IMR-90 (cell line): ENCODE data around the gene BAIAP2. TPM values are rescaled to one million over a fixed set of nuclear protein-coding genes. Genes with fewer than 3 reads are reported as not detected.

ENCODE experiments used
- ATAC-seq: fragments of 200-7000 bp; cut with Tn5 transposase; 2 replicates; pipeline ENCODE4 v1.9.1; 2020; ENCODE audit warnings: low read depth, mild to moderate bottlenecking, moderate library complexity
- BruUV-seq: library from RNA; stranded (reverse); fragments of 400-500 nt; replicated peaks from 2 replicates; lab custom pipeline; 2021; lab: Mats Ljungman, UMichigan
- CTCF ChIA-PET: fragments of 300-600 bp; formaldehyde crosslinking; extraction: SDS; loops from one replicate; lab custom pipeline; 2021; ENCODE audit warnings: antibody characterized with exemption; lab: Yijun Ruan, JAX
- POLR2A ChIA-PET: fragments of 300-600 bp; sonication (Branson Sonifier 250); formaldehyde crosslinking; loops from one replicate; lab custom pipeline; 2022; ENCODE audit warnings: antibody characterized with exemption; ENCODE audit not compliant: unreplicated experiment; lab: Charles Lee
- DNase-seq: peaks from one replicate; pipeline ENCODE4 v3.0.0; 2013
- H2AFZ ChIP-seq: replicated peaks from 2 replicates; pipeline ENCODE3; 2013; ENCODE audit warnings: low read length, mild to moderate bottlenecking; ENCODE audit not compliant: poor library complexity
- H2AK5ac ChIP-seq: 2 replicates; pipeline ENCODE4 v1.6.1; 2013; ENCODE audit warnings: low read depth, low read length, inconsistent platforms
- H2AK9ac ChIP-seq: replicated peaks from 2 replicates; pipeline ENCODE3; 2013; ENCODE audit warnings: mild to moderate bottlenecking, low read depth, low read length, moderate library complexity; ENCODE audit not compliant: poor library complexity
- H2BK120ac ChIP-seq: 2 replicates; pipeline ENCODE4 v1.6.1; 2013; ENCODE audit warnings: low read depth, low read length, inconsistent platforms
- H2BK15ac ChIP-seq: 3 replicates; pipeline ENCODE4 v1.6.1; 2013; ENCODE audit warnings: low read depth, low read length, inconsistent platforms
- H2BK20ac ChIP-seq: 2 replicates; pipeline ENCODE4 v1.6.1; 2013; ENCODE audit warnings: low read depth, mild to moderate bottlenecking, inconsistent platforms, low read length, moderate library complexity
- H2BK5ac ChIP-seq: 2 replicates; pipeline ENCODE4 v1.6.1; 2013; ENCODE audit warnings: mild to moderate bottlenecking, low read depth, low read length, inconsistent platforms; ENCODE audit not compliant: poor library complexity, severe bottlenecking
- H3K14ac ChIP-seq: replicated peaks from 2 replicates; pipeline ENCODE4 v1.6.1; 2013; ENCODE audit warnings: low read depth, low read length, inconsistent platforms
- H3K18ac ChIP-seq: 2 replicates; pipeline ENCODE4 v1.6.1; 2013; ENCODE audit warnings: low read depth, low read length, control low read depth
- H3K23ac ChIP-seq: 2 replicates; pipeline ENCODE4 v1.6.1; 2013; ENCODE audit warnings: low read depth, low read length, inconsistent platforms
- H3K27ac ChIP-seq: 2 replicates; pipeline ENCODE4 v1.5.1; 2013; ENCODE audit warnings: mild to moderate bottlenecking, control low read depth, low read length; ENCODE audit not compliant: insufficient read depth
- H3K27me3 ChIP-seq: 2 replicates; pipeline ENCODE4 v1.6.1; 2013; ENCODE audit warnings: low read length; ENCODE audit not compliant: control insufficient read depth, insufficient read depth
- H3K36me3 ChIP-seq: 2 replicates; pipeline ENCODE4 v1.6.1; 2013; ENCODE audit warnings: low read length, mixed read lengths; ENCODE audit not compliant: control insufficient read depth, insufficient read depth
- H3K4ac ChIP-seq: 2 replicates; pipeline ENCODE4 v1.6.1; 2013; ENCODE audit warnings: low read depth, low read length, inconsistent platforms
- H3K4me1 ChIP-seq: 2 replicates; pipeline ENCODE4 v1.6.1; 2013; ENCODE audit warnings: low read length, mixed read lengths; ENCODE audit not compliant: control insufficient read depth, insufficient read depth
- H3K4me2 ChIP-seq: 2 replicates; pipeline ENCODE4 v1.6.1; 2013; ENCODE audit warnings: low read depth, mild to moderate bottlenecking, control low read depth, low read length, moderate library complexity
- H3K4me3 ChIP-seq: 2 replicates; pipeline ENCODE4 v1.5.1; 2013; ENCODE audit warnings: low read depth, mild to moderate bottlenecking, control low read depth, low read length, moderate library complexity; ENCODE audit not compliant: insufficient read depth
- H3K56ac ChIP-seq: 2 replicates; pipeline ENCODE4 v1.6.1; 2013; ENCODE audit warnings: low read length, inconsistent platforms; ENCODE audit not compliant: insufficient read depth; ENCODE audit errors: extremely low read depth
- H3K79me1 ChIP-seq, 2 experiments: 2 replicates each; pipeline ENCODE4 v1.6.1; 2013; ENCODE audit warnings: low read length in 2 of 2, inconsistent platforms in 1 of 2, low read depth in 1 of 2
- H3K9ac ChIP-seq: 2 replicates; pipeline ENCODE4 v1.6.1; 2013; ENCODE audit warnings: low read depth, low read length, control low read depth
- H3K9me1 ChIP-seq: 2 replicates; pipeline ENCODE4 v1.6.1; 2013; ENCODE audit warnings: low read length, inconsistent platforms; ENCODE audit not compliant: insufficient read depth
- H3K9me3 ChIP-seq: 2 replicates; pipeline ENCODE4 v1.6.1; 2013; ENCODE audit warnings: low read length; ENCODE audit not compliant: control insufficient read depth, insufficient read depth
- H4K20me1 ChIP-seq: 2 replicates; pipeline ENCODE4 v1.6.1; 2013; ENCODE audit warnings: low read length, inconsistent platforms; ENCODE audit not compliant: insufficient read depth
- H4K5ac ChIP-seq: 2 replicates; pipeline ENCODE4 v1.6.1; 2013; ENCODE audit warnings: mild to moderate bottlenecking, low read depth, low read length, control low read depth
- H4K8ac ChIP-seq, 2 experiments: 2 replicates each; pipeline ENCODE4 v1.6.1; 2013; ENCODE audit warnings: low read depth in 2 of 2, low read length in 2 of 2, control low read depth in 1 of 2, inconsistent platforms in 1 of 2
- H4K91ac ChIP-seq: 2 replicates; pipeline ENCODE4 v1.6.1; 2013; ENCODE audit warnings: low read depth, low read length, inconsistent platforms; ENCODE audit not compliant: insufficient read depth
- CTCF ChIP-seq: conservative IDR thresholded peaks from 2 replicates; pipeline ENCODE4 v1.5.1; 2012; ENCODE audit warnings: mild to moderate bottlenecking, low read depth, low read length, improper control_type of control experiment
- ELK1 ChIP-seq: fragments of 150-350 bp; IDR thresholded peaks from 2 replicates; pipeline ENCODE4 v1.6.1; 2016; ENCODE audit warnings: low read depth, mild to moderate bottlenecking, low read length, moderate library complexity, borderline replicate concordance
- FOS ChIP-seq: fragments of 150-350 bp; IDR thresholded peaks from 2 replicates; pipeline ENCODE4 v1.6.1; 2016; ENCODE audit warnings: low read depth, low read length
- MAZ ChIP-seq: IDR thresholded peaks from 2 replicates; pipeline ENCODE4 v1.6.1; 2012; ENCODE audit warnings: low read depth, mild to moderate bottlenecking, low read length, improper control_type of control experiment, moderate library complexity, borderline replicate concordance
- RCOR1 ChIP-seq: IDR thresholded peaks from 2 replicates; pipeline ENCODE4 v1.6.1; 2012; ENCODE audit warnings: mild to moderate bottlenecking, low read length, improper control_type of control experiment; ENCODE audit not compliant: insufficient replicate concordance
- RFX5 ChIP-seq: IDR thresholded peaks from 2 replicates; pipeline ENCODE4 v1.8.0; 2012; ENCODE audit warnings: low read depth, mild to moderate bottlenecking, low read length, moderate library complexity
- USF2 ChIP-seq: fragments of 150-350 bp; IDR thresholded peaks from 2 replicates; pipeline ENCODE4 v1.6.1; 2017; ENCODE audit warnings: mild to moderate bottlenecking, antibody characterized with exemption, low read length, low read depth
- WGBS, 2 experiments: methylation state at CpG; one replicate each; pipeline versions ENCODE4 v1.1.5 to v1.1.7; 2013; ENCODE audit warnings: missing lambda C conversion rate in 2 of 2; ENCODE audit not compliant: insufficient read length in 1 of 2; ENCODE audit errors: extremely low coverage in 2 of 2; 5-methylcytosine and 5-hydroxymethylcytosine counted together
- dilution Hi-C: fragments of 300-500 bp; cut with HindIII; formaldehyde crosslinking; loops from one replicate; pipeline ENCODE4 v1.14.3; 2018; ENCODE audit warnings: low sequenced_read_pairs; ENCODE audit not compliant: unreplicated experiment
- in situ Hi-C: fragments of 300-500 bp; cut with MboI; formaldehyde crosslinking; loops from 3 replicates; pipeline ENCODE4 v1.14.3; 2019; ENCODE audit warnings: low sequenced_read_pairs, inconsistent platforms, mixed read lengths
- intact Hi-C: fragments of 100-400 bp; cut with micrococcal nuclease; formaldehyde crosslinking; loops from 2 replicates; pipeline ENCODE4 v1.10.0; 2022
- polyA plus RNA-seq, 3 experiments: library from polyadenylated mRNA; depleted of rRNA; stranded (reverse); fragments of >200 nt; gene quantifications; 2 replicates each; pipeline ENCODE4 v1.2.3, GENCODE V29; 2012; ENCODE audit warnings: low replicate concordance in 1 of 3
- total RNA-seq: library from RNA; depleted of rRNA; stranded (reverse); fragments of >200 nt; gene quantifications from 2 replicates; pipeline ENCODE4 v1.2.3, GENCODE V29; 2012

BAIAP2 gene
- total and polyA plus RNA-seq, 2 of the 4 experiments (the other 2 are of a cell fraction), result 18.3 to 32.6 TPM

- Histone ChIP-seq H4K5ac (no peak overlapping the region), H3K36me3 (no peaks in the 10 kb centered on the region), H3K27me3 (peaks cover 29% of the 10 kb centered on the region), H4K20me1 (no peaks in the 10 kb centered on the region), H2BK20ac (no peak overlapping the region), H2BK5ac (no peak overlapping the region), H3K14ac (no peak overlapping the region), H3K18ac (no peak overlapping the region), H3K9me1 (no peaks in the 10 kb centered on the region), H3K4ac (no peak overlapping the region), H2AK9ac (no peak overlapping the region), H3K27ac (no peak overlapping the region), H4K91ac (no peak overlapping the region), H3K9ac (no peak overlapping the region), H3K4me3 (no peak overlapping the region), H3K4me1 (no peaks in the 10 kb centered on the region), H2AK5ac (no peak overlapping the region), H3K23ac (no peak overlapping the region), H2BK15ac (no peak overlapping the region), H3K56ac (no peak overlapping the region), H3K9me3 (no peaks in the 10 kb centered on the region), H2AFZ (no peak overlapping the region), H4K8ac (no peak overlapping the region), H3K79me1 (no peaks in the 10 kb centered on the region), H2BK120ac (no peak overlapping the region), H3K4me2 (no peak overlapping the region)
- DNase-seq, result no peak
- intact Hi-C loops (no loop called here), in situ Hi-C loops (no loop called here), dilution Hi-C loops (no loop called here)
- 81% methylated on average over 6 of the region's 14 CpGs; no CpG with 5 or more reads in 1 of the 2 experiments for WGBS, 2 experiments
- CTCF ChIA-PET, result no interaction called here
- no peak for TF ChIP-seq ELK1
- no peak for TF ChIP-seq RCOR1
- no peak for TF ChIP-seq FOS
- no peak for TF ChIP-seq CTCF
- no peak for TF ChIP-seq USF2
- TF ChIP-seq RFX5, result no peak
- no peak for TF ChIP-seq MAZ
- no peak for ATAC-seq
- POLR2A ChIA-PET, result no interaction called here
- no TSS peak for BruUV-seq
These were observed 114.1 kb downstream of the BAIAP2 start for GRCh38 chr17:81148986-81149533.
